NCI-H1694 treated with DMSO at 0.1 percent for 48 hours (cell line): ENCODE data around the gene EIF4E1B.

Source experiments
- DNase-seq: peaks from one replicate; lab custom pipeline; 2025; lab: John Stamatoyannopoulos, UW

The EIF4E1B gene

DNA sequence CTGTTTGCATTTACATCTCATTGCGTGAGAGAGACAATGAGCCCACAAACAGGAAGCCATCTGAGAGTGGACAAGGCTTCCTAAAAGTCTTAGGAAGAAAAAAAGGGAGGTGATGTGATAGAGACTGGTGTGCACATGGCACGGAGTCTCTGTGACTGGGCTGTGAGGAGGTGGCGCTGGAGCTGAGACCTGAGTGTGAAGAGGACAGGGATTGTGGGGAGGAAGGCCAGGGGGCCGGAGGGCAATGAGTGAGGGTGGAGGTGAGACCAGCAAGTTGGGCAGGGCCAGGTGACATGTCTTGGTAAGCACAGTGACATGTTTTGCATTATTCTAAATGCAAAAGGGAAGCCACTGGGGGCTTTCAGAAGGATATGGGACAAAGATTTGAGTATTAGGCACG lies 61.9 kb downstream of the EIF4E1B start:
- DNase-seq, result no peak

DNA sequence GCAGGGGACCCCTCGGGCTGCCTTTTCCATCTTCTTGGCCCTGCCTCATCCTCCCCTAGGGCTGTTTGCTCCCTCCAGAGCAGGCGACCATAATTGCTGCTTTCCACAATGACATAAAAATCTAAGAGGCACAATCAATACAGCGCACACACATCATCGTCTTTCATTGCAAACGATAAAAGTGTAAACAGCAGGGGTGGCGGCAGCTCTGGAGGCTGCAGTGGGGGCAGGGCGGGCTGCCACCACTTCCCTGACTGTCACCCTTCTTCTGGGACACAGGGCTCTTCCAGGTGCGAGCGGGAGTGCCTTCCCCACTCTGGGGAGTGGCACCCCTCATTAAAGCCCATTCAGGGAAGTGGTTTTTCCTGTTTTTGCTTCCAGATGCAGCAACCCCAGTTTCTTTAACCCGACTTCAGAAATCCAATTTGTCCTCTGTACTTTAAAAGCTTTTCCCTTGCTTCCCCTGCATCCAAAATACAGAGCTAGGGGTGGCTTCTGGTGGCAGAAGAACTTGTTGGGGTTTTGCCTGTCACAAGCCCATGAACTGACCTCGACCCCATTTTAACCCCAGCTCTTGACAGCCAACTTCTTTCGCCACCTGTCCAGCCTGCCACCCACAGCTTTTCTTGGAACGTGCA lies 62.5 kb downstream of the EIF4E1B start:
- DNase-seq, result no peak

DNA sequence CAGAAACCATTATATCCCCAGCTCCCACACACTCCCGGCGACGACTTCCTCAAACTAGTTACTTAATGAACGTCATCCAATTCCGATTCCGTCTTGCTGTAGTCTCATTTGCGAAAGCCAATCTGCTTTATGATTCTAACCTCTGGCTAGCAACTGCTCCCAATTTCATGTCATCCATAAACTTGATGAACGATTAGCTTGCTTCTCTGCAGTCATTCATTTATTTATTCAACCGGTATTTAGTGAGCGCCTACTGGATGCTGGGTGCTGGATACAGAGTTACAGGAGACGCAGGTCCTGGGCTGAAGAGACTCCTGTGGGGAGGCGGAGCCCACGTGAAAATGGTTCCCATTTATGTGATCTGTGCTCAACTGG lies 63.0 kb downstream of the EIF4E1B start:
- no peak for DNase-seq

DNA sequence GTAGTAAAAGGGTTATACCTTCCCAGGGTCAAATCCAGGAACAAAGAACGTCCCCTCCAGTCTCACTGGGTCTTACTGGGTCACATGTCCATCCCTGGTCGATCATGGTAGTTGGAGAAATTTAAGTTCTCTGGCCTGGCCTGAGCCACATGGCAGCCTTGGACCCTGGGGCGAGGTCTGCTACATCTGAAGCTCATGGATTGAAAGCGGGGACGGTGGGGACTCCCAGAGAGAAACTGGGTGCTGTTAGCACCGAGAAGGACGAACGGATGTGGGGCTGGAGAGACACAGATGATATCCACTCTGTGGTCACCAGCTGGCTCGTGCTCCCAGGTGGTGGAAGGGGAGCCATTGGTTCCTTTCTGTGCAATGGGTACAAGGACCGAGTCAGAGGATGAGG lies 63.7 kb downstream of the EIF4E1B start:
- no peak for DNase-seq

DNA sequence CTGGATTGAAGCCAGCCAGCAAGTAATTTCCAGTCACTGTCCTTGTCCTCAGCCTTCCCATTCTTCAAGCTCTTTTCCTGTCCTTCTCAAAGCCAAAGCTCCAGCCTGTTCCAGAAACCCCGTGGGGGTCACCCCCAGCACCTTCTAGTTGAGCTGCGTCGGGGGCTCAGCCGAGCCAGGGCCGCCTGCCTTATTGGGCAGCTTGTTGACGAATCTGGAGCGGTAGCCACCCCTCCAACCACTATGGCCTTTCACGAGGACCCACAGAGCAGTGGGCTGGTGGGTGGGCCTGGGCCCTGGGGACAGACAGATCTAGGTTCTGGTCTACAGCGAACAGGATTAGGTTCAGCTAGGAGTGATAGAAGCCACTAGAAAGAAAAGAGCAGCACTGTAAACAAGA lies 64.2 kb downstream of the EIF4E1B start:
- DNase-seq, result no peak

DNA sequence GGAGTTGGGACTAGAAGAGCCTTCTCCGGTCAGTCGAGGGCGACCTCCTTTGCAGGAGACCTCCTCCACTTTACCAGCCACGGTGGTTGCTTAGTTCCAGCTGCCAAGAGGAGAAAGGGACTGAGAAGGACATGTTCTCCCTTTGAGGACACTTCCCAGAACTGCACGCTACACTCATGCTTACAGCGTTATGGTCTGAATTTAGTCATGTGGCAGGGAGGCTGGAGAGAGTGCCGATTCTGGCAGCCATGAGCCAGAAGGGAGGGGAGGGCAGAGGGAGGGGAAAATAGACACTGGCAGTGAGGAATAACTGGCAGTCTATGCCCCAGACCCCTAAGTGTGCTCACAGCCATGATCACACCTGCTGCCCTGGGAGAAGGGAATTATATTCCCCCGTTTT lies 64.6 kb downstream of the EIF4E1B start:
- DNase-seq, result no peak
